Keratinocyte (primary cell): Measurements from ENCODE around the gene MAPK7. TPM values are rescaled to one million over a fixed set of nuclear protein-coding genes. Genes with fewer than 3 reads are reported as not detected.

Source experiments
- DNase-seq: peaks from one replicate; pipeline ENCODE4 v3.0.0-alpha.2; 2011; ENCODE audit warnings: low read depth, missing footprints, low spot score
- FAIRE-seq: peaks from 2 replicates; lab custom pipeline; 2011; peaks lifted over from hg19 to GRCh38; lab: Jason Lieb, UNC
- H2AFZ ChIP-seq: 2 replicates; pipeline ENCODE4 v1.6.0; 2012; ENCODE audit warnings: low read length, control low read depth, inconsistent platforms; ENCODE audit not compliant: control insufficient read depth
- H3K27ac ChIP-seq: 2 replicates; pipeline ENCODE4 v1.5.1; 2011; ENCODE audit warnings: low read length; ENCODE audit not compliant: control insufficient read depth, insufficient read depth
- H3K27me3 ChIP-seq: 3 replicates; pipeline ENCODE4 v1.6.0; 2011; ENCODE audit warnings: low read length; ENCODE audit not compliant: control insufficient read depth, insufficient read depth; ENCODE audit errors: extremely low read depth
- H3K36me3 ChIP-seq, 2 experiments: 2 replicates in 1 of 2; 3 replicates in 1 of 2; pipeline ENCODE4 v1.5.1; 2011; ENCODE audit warnings: low read length in 2 of 2, mild to moderate bottlenecking in 1 of 2; ENCODE audit not compliant: control insufficient read depth in 2 of 2, insufficient read depth in 2 of 2; ENCODE audit errors: extremely low read depth in 1 of 2
- H3K4me1 ChIP-seq: 3 replicates; pipeline ENCODE4 v1.5.1; 2011; ENCODE audit warnings: low read length; ENCODE audit not compliant: control insufficient read depth, insufficient read depth; ENCODE audit errors: extremely low read depth
- H3K4me2 ChIP-seq: 3 replicates; pipeline ENCODE4 v1.6.0; 2011; ENCODE audit warnings: low read depth, low read length; ENCODE audit not compliant: control insufficient read depth, insufficient read depth; ENCODE audit errors: extremely low read depth
- H3K4me3 ChIP-seq, 3 experiments: fragments of 200-600 bp in 1 of 3; sonication (generic) in 1 of 3; 2 replicates in 2 of 3; 3 replicates in 1 of 3; pipeline ENCODE4 v1.5.1; 2011 to 2016; ENCODE audit warnings: low read length in 3 of 3, mild to moderate bottlenecking in 3 of 3, control low read depth in 2 of 3, inconsistent platforms in 1 of 3, low read depth in 1 of 3, mixed read lengths in 1 of 3, mixed run types in 1 of 3, moderate library complexity in 1 of 3; ENCODE audit not compliant: control insufficient read depth in 2 of 3, insufficient read depth in 2 of 3; ENCODE audit errors: extremely low read depth in 1 of 3
- H3K79me2 ChIP-seq: 2 replicates; pipeline ENCODE4 v1.6.0; 2012; ENCODE audit warnings: low read length; ENCODE audit not compliant: control insufficient read depth, insufficient read depth
- H3K9ac ChIP-seq: 3 replicates; pipeline ENCODE4 v1.6.0; 2011; ENCODE audit warnings: low read length; ENCODE audit not compliant: control insufficient read depth, insufficient read depth; ENCODE audit errors: extremely low read depth
- H3K9me1 ChIP-seq: 3 replicates; pipeline ENCODE4 v1.6.0; 2011; ENCODE audit warnings: low read length; ENCODE audit not compliant: control insufficient read depth, insufficient read depth; ENCODE audit errors: extremely low read depth
- H3K9me3 ChIP-seq: 2 replicates; pipeline ENCODE4 v1.5.1; 2012; ENCODE audit warnings: low read depth, low read length; ENCODE audit not compliant: control insufficient read depth
- H4K20me1 ChIP-seq: 3 replicates; pipeline ENCODE4 v1.6.0; 2011; ENCODE audit warnings: low read length; ENCODE audit not compliant: control insufficient read depth, insufficient read depth; ENCODE audit errors: extremely low read depth
- CTCF ChIP-seq, 3 experiments: IDR thresholded peaks in 1 of 3; conservative IDR thresholded peaks in 1 of 3; optimal IDR thresholded peaks in 1 of 3; 2 replicates in 2 of 3; 3 replicates in 1 of 3; pipeline versions ENCODE3 to v1.5.1; 2011; ENCODE audit warnings: low read length in 3 of 3, mild to moderate bottlenecking in 3 of 3, moderate library complexity in 2 of 3, control low read depth in 1 of 3, inconsistent platforms in 1 of 3; ENCODE audit not compliant: insufficient read depth in 2 of 3; ENCODE audit errors: extremely low read depth in 1 of 3
- EZH2 ChIP-seq: IDR thresholded peaks from one replicate; pipeline ENCODE4 v1.6.1; 2012; ENCODE audit warnings: inconsistent platforms, mild to moderate bottlenecking, low read length, moderate library complexity
- dilution Hi-C: fragments of 300-500 bp; cut with MboI; formaldehyde crosslinking; loops from one replicate; pipeline ENCODE4 v1.7.0; 2020; ENCODE audit warnings: low sequenced_read_pairs; ENCODE audit not compliant: extremely low pct_ligation_motif_present
- polyA plus RNA-seq, 5 experiments: library from polyadenylated mRNA; depleted of rRNA in 3 of 5; stranded (reverse) in 3 of 5; stranded (forward) in 1 of 5; unstranded in 1 of 5; fragments of >200 nt; gene quantifications; 1 replicate in 1 of 5; 2 replicates in 3 of 5; 3 replicates in 1 of 5; pipeline versions ENCODE4 v1.2.1 to v1.2.3, GENCODE V29; 2011 to 2012; ENCODE audit warnings: missing spikeins in 2 of 5, low read depth in 1 of 5, low replicate concordance in 1 of 5

MAPK7 gene
- polyA plus RNA-seq, 1 donor (not counting 4 experiments of a cell fraction or from before 2014, with no cell fraction given): 4.3 TPM

GRCh38 chr17:19332371-19333131 is 45.7 kb upstream of the MAPK7 start:
- no peak for TF ChIP-seq EZH2
- dilution Hi-C loops: no loop called here
- H3K36me3 ChIP-seq: peaks cover 15 to 22% of the 10 kb centered on the region in 2 experiments

GRCh38 chr17:19333132-19333440 is 45.2 kb upstream of the MAPK7 start:
- H4K20me1 ChIP-seq: no peaks in the 10 kb centered on the region
- FAIRE-seq: no peak
- H3K4me1 ChIP-seq: peaks cover 12% of the 10 kb centered on the region
- no peak overlapping the region for H3K4me2 ChIP-seq
- H2AFZ ChIP-seq: no peak overlapping the region
- H3K27ac ChIP-seq: no peak overlapping the region
- peaks cover 5% of the 10 kb centered on the region for H3K9me1 ChIP-seq
- TF ChIP-seq EZH2 (no peak), CTCF (optimal IDR thresholded peaks at IDR 0.05 in 1 of 3, IDR thresholded peaks at IDR 0.05 in 1 of 3, conservative IDR thresholded peaks at IDR 0.05 in 1 of 3; ENCODE audit: extremely low read depth in 1 of 3, insufficient read depth in 2 of 3, low read length in 3 of 3) (no peak)
- no peaks in the 10 kb centered on the region for H3K79me2 ChIP-seq
- no peaks in the 10 kb centered on the region for H3K27me3 ChIP-seq
- dilution Hi-C loops: no loop called here
- H3K9ac ChIP-seq: no peak overlapping the region
- H3K4me3 ChIP-seq: no peak overlapping the region
- no peaks in the 10 kb centered on the region for H3K9me3 ChIP-seq
- no peak for DNase-seq
- H3K36me3 ChIP-seq: peaks cover 15 to 22% of the 10 kb centered on the region in 2 experiments

More at GRCh38 chr17:19332371-19333131, 45.7 kb upstream of the MAPK7 start:
- H3K4me2 ChIP-seq: no peak overlapping the region
- no peaks in the 10 kb centered on the region for H4K20me1 ChIP-seq
- H3K9me1 ChIP-seq: peaks cover 5% of the 10 kb centered on the region
- H3K9me3 ChIP-seq: no peaks in the 10 kb centered on the region
- no peak for DNase-seq
- FAIRE-seq: no peak
- H3K27ac ChIP-seq: no peak overlapping the region
- H3K79me2 ChIP-seq: no peaks in the 10 kb centered on the region
- H3K4me3 ChIP-seq: no peak overlapping the region
- no peaks in the 10 kb centered on the region for H3K27me3 ChIP-seq
- no peak overlapping the region for H2AFZ ChIP-seq
- peaks cover 15% of the 10 kb centered on the region for H3K4me1 ChIP-seq
- no peak overlapping the region for H3K9ac ChIP-seq
